Testis (tissue), 2 donors: ENCODE results near the gene CENATAC.

Experiments used
- CTCF ChIP-seq, 3 experiments: fragments of 450-650 bp in 2 of 3; fragments of 200-600 bp in 1 of 3; sonication (generic) in 1 of 3; IDR thresholded peaks; one replicate each; pipeline ENCODE4 v1.5.1; 2016 to 2019; ENCODE audit warnings: antibody characterized with exemption in 3 of 3, mild to moderate bottlenecking in 2 of 3, moderate library complexity in 1 of 3
- POLR2A ChIP-seq: fragments of 450-650 bp; IDR thresholded peaks from one replicate; pipeline ENCODE4 v1.6.1; 2017; ENCODE audit warnings: antibody characterized with exemption, mild to moderate bottlenecking, moderate library complexity

- no peak for TF ChIP-seq CTCF (IDR thresholded peaks at IDR 0.05)
- no peak for TF ChIP-seq POLR2A
Measured at GRCh38 chr11:119015054-119015611, 17.2 kb downstream of the CENATAC start.
